HepG2 (cell line): Measurements from ENCODE around the gene VRK2.

ENCODE experiments used
- CEBPB ChIP-seq: IDR thresholded peaks from 2 replicates; pipeline ENCODE4 v1.6.1; 2011; ENCODE audit warnings: low read depth, low read length, improper control_type of control experiment, borderline replicate concordance
- CHD4 ChIP-seq: fragments of 200-600 bp; sonication (generic); IDR thresholded peaks from 2 replicates; pipeline ENCODE4 v1.7.0; 2017; ENCODE audit warnings: mild to moderate bottlenecking, low read length, borderline replicate concordance
- CREB1 ChIP-seq, 2 experiments: fragments of 450-650 bp in 1 of 2; IDR thresholded peaks; 2 replicates each; pipeline ENCODE4 v1.6.1; 2016 to 2017; ENCODE audit warnings: control low read depth in 1 of 2, mild to moderate bottlenecking in 1 of 2, missing compliant biosample characterization in 1 of 2, missing genetic modification characterization in 1 of 2
- IRF2 ChIP-seq: IDR thresholded peaks from 2 replicates; pipeline ENCODE4 v1.6.1; 2018; ENCODE audit warnings: missing genetic modification reagents, missing compliant biosample characterization
- MIXL1 ChIP-seq: IDR thresholded peaks from 2 replicates; pipeline ENCODE4 v1.6.1; 2016
- POLR2A ChIP-seq, 2 experiments: IDR thresholded peaks; 2 replicates each; pipeline ENCODE4 v1.6.1; 2011; ENCODE audit warnings: low read depth in 2 of 2, low read length in 2 of 2, mild to moderate bottlenecking in 1 of 2, moderate library complexity in 1 of 2; ENCODE audit not compliant: insufficient read depth in 1 of 2
- ZNF652 ChIP-seq: IDR thresholded peaks from 2 replicates; pipeline ENCODE4 v1.6.1; 2016; ENCODE audit warnings: low read depth, borderline replicate concordance
- TF ChIP-seq, protein P1 (sequence below): sonication (generic); formaldehyde crosslinking; IDR thresholded peaks from 2 replicates; pipeline ENCODE4 v1.4.0; 2020; ENCODE audit warnings: missing genetic modification reagents
- TF ChIP-seq, protein P2 (sequence below): sonication (generic); formaldehyde crosslinking; IDR thresholded peaks from 2 replicates; pipeline ENCODE4 v1.4.0; 2020; ENCODE audit warnings: mild to moderate bottlenecking, low read depth, missing genetic modification reagents
- TF ChIP-seq, protein P3 (sequence below): sonication (generic); formaldehyde crosslinking; IDR thresholded peaks from 2 replicates; pipeline ENCODE4 v1.5.0; 2020; ENCODE audit warnings: mild to moderate bottlenecking, missing genetic modification reagents, moderate library complexity
- TF ChIP-seq, protein P4 (sequence below): sonication (generic); formaldehyde crosslinking; IDR thresholded peaks from 2 replicates; pipeline ENCODE4 v1.5.0; 2020; ENCODE audit warnings: missing genetic modification reagents

GRCh38 chr2:58135861-58136260 lies 89.3 kb downstream of the VRK2 start:
- TF ChIP-seq, protein P1, sequence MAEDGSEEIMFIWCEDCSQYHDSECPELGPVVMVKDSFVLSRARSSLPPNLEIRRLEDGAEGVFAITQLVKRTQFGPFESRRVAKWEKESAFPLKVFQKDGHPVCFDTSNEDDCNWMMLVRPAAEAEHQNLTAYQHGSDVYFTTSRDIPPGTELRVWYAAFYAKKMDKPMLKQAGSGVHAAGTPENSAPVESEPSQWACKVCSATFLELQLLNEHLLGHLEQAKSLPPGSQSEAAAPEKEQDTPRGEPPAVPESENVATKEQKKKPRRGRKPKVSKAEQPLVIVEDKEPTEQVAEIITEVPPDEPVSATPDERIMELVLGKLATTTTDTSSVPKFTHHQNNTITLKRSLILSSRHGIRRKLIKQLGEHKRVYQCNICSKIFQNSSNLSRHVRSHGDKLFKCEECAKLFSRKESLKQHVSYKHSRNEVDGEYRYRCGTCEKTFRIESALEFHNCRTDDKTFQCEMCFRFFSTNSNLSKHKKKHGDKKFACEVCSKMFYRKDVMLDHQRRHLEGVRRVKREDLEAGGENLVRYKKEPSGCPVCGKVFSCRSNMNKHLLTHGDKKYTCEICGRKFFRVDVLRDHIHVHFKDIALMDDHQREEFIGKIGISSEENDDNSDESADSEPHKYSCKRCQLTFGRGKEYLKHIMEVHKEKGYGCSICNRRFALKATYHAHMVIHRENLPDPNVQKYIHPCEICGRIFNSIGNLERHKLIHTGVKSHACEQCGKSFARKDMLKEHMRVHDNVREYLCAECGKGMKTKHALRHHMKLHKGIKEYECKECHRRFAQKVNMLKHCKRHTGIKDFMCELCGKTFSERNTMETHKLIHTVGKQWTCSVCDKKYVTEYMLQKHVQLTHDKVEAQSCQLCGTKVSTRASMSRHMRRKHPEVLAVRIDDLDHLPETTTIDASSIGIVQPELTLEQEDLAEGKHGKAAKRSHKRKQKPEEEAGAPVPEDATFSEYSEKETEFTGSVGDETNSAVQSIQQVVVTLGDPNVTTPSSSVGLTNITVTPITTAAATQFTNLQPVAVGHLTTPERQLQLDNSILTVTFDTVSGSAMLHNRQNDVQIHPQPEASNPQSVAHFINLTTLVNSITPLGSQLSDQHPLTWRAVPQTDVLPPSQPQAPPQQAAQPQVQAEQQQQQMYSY (CRISPR knock-in tag): no peak
- TF ChIP-seq POLR2A (IDR thresholded peaks at IDR 0.05; ENCODE audit: insufficient read depth in 1 of 2, low read depth in 2 of 2, low read length in 2 of 2) (no peak), CEBPB (no peak), CHD4 (no peak), IRF2 (no peak), MIXL1 (CRISPR knock-in tag) (no peak), ZNF652 (CRISPR knock-in tag) (no peak), CREB1 (IDR thresholded peaks at IDR 0.05) (no peak), CREB1 (CRISPR knock-in tag; IDR thresholded peaks at IDR 0.05) (no peak)
- TF ChIP-seq, protein P2, sequence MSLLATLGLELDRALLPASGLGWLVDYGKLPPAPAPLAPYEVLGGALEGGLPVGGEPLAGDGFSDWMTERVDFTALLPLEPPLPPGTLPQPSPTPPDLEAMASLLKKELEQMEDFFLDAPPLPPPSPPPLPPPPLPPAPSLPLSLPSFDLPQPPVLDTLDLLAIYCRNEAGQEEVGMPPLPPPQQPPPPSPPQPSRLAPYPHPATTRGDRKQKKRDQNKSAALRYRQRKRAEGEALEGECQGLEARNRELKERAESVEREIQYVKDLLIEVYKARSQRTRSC: no peak
- TF ChIP-seq, protein P3, sequence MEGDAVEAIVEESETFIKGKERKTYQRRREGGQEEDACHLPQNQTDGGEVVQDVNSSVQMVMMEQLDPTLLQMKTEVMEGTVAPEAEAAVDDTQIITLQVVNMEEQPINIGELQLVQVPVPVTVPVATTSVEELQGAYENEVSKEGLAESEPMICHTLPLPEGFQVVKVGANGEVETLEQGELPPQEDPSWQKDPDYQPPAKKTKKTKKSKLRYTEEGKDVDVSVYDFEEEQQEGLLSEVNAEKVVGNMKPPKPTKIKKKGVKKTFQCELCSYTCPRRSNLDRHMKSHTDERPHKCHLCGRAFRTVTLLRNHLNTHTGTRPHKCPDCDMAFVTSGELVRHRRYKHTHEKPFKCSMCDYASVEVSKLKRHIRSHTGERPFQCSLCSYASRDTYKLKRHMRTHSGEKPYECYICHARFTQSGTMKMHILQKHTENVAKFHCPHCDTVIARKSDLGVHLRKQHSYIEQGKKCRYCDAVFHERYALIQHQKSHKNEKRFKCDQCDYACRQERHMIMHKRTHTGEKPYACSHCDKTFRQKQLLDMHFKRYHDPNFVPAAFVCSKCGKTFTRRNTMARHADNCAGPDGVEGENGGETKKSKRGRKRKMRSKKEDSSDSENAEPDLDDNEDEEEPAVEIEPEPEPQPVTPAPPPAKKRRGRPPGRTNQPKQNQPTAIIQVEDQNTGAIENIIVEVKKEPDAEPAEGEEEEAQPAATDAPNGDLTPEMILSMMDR (CRISPR knock-in tag): no peak
- TF ChIP-seq, protein P4, sequence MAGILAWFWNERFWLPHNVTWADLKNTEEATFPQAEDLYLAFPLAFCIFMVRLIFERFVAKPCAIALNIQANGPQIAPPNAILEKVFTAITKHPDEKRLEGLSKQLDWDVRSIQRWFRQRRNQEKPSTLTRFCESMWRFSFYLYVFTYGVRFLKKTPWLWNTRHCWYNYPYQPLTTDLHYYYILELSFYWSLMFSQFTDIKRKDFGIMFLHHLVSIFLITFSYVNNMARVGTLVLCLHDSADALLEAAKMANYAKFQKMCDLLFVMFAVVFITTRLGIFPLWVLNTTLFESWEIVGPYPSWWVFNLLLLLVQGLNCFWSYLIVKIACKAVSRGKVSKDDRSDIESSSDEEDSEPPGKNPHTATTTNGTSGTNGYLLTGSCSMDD: no peak
